ENCODE data around the gene ELK1. TPM values are rescaled to one million over a fixed set of nuclear protein-coding genes. Genes with fewer than 3 reads are reported as not detected.

The ELK1 gene
- total RNA-seq, 1 experiment from 2014 or later, result 57.0 TPM

GRCh38 chrX:47611489-47611888 lies 38.9 kb downstream of the ELK1 start:
- Histone ChIP-seq H3K9ac (ENCODE audit: low read length) (no peak overlapping the region), H3K4me1 (ENCODE audit: control insufficient read depth in 1 of 2, insufficient read depth in 2 of 2, low read length in 2 of 2) (no peaks in the 10 kb centered on the region; a peak in 1 of 4 replicates), H4K20me1 (ENCODE audit: insufficient read depth) (no peaks in the 10 kb centered on the region), H3K9me3 (ENCODE audit: control insufficient read depth in 1 of 2, insufficient read depth in 1 of 2, low read depth in 1 of 2, low read length in 2 of 2) (no peaks in the 10 kb centered on the region), H3K4me2 (ENCODE audit: low read length) (no peak overlapping the region), H3K27ac (ENCODE audit: low read depth, low read length) (no peak overlapping the region), H3K4me3 (replicated peaks in 1 of 2; ENCODE audit: low read depth in 1 of 2, low read length in 2 of 2) (no peak overlapping the region), H2AFZ (ENCODE audit: low read depth, low read length, poor library complexity, severe bottlenecking) (no peak overlapping the region), H3K27me3 (ENCODE audit: insufficient read depth, low read length) (no peaks in the 10 kb centered on the region), H3K36me3 (ENCODE audit: control insufficient read depth in 1 of 2, insufficient read depth in 2 of 2, low read length in 2 of 2) (no peaks in the 10 kb centered on the region), H3K79me2 (ENCODE audit: insufficient read depth, low read length) (no peaks in the 10 kb centered on the region), H3K9me2 (ENCODE audit: insufficient read depth) (no peaks in the 10 kb centered on the region)
- no peak for TF ChIP-seq MAX (IDR thresholded peaks at IDR 0.05)
- ChIA-PET CTCF (no interaction called here), POLR2A (no interaction called here), RAD21 (ENCODE audit: low non-redundant PET in 1 of 2, low total read pairs in 2 of 2, uncharacterized antibody in 2 of 2, unreplicated experiment in 2 of 2) (no interaction called here)
- no TSS peak for BruUV-seq (replicated peaks)
- intact Hi-C loops (cut with micrococcal nuclease), result no loop called here
- ATAC-seq (no peak), DNase-seq (ENCODE audit: low read depth, low spot score) (no peak)

GRCh38 chrX:47610511-47610910 lies 39.9 kb downstream of the ELK1 start:
- RAD21 ChIA-PET (ENCODE audit: low non-redundant PET in 1 of 2, low total read pairs in 2 of 2, uncharacterized antibody in 2 of 2, unreplicated experiment in 2 of 2), result no interaction called here
- CTCF ChIA-PET, result no interaction called here
- Histone ChIP-seq H3K4me1 (ENCODE audit: control insufficient read depth in 1 of 2, insufficient read depth in 2 of 2, low read length in 2 of 2) (no peaks in the 10 kb centered on the region; a peak in 1 of 4 replicates), H3K4me3 (replicated peaks in 1 of 2; ENCODE audit: low read depth in 1 of 2, low read length in 2 of 2) (no peak overlapping the region), H3K9me3 (ENCODE audit: control insufficient read depth in 1 of 2, insufficient read depth in 1 of 2, low read depth in 1 of 2, low read length in 2 of 2) (no peaks in the 10 kb centered on the region), H3K27me3 (ENCODE audit: insufficient read depth, low read length) (no peaks in the 10 kb centered on the region), H2AFZ (ENCODE audit: low read depth, low read length, poor library complexity, severe bottlenecking) (no peak overlapping the region), H3K9ac (ENCODE audit: low read length) (no peak overlapping the region), H3K9me2 (ENCODE audit: insufficient read depth) (no peaks in the 10 kb centered on the region), H3K4me2 (ENCODE audit: low read length) (no peak overlapping the region), H3K79me2 (ENCODE audit: insufficient read depth, low read length) (no peaks in the 10 kb centered on the region), H3K36me3 (ENCODE audit: control insufficient read depth in 1 of 2, insufficient read depth in 2 of 2, low read length in 2 of 2) (no peaks in the 10 kb centered on the region), H4K20me1 (ENCODE audit: insufficient read depth) (no peaks in the 10 kb centered on the region), H3K27ac (ENCODE audit: low read depth, low read length) (no peak overlapping the region)
- BruUV-seq (replicated peaks), result no TSS peak
- intact Hi-C loops (cut with micrococcal nuclease), result no loop called here
- no peak for ATAC-seq
- TF ChIP-seq EZH2 (IDR thresholded peaks at IDR 0.05) (no peak), ZFX (IDR thresholded peaks at IDR 0.05) (no peak), TCF7L2 (IDR thresholded peaks at IDR 0.05; ENCODE audit: borderline replicate concordance, extremely low read depth, insufficient read depth, insufficient read length) (no peak), ELF1 (IDR thresholded peaks at IDR 0.05; ENCODE audit: borderline replicate concordance, low read depth) (no peak), ZNF274 (IDR thresholded peaks at IDR 0.05; ENCODE audit: low read depth, low read length) (no peak), POLR2AphosphoS5 (IDR thresholded peaks at IDR 0.05; ENCODE audit: low read depth, low read length) (no peak), CBX3 (IDR thresholded peaks at IDR 0.05; ENCODE audit: low read depth) (no peak), SRF (IDR thresholded peaks at IDR 0.05; ENCODE audit: low read depth) (no peak), POLR2A (IDR thresholded peaks at IDR 0.05; ENCODE audit: borderline replicate concordance, extremely low read depth, insufficient read depth, insufficient read length) (no peak)
- POLR2A ChIA-PET, result no interaction called here
- DNase-seq (ENCODE audit: low read depth, low spot score), result no peak
